Chondrocyte (in vitro differentiated cells): Measurements from ENCODE around the gene ZNF562. TPM values are rescaled to one million over a fixed set of nuclear protein-coding genes. Genes with fewer than 3 reads are reported as not detected.
A peak's percentile ranks its signal among the peaks of the same experiment; 100 is the strongest.

Experiments used
- DNase-seq: peaks from one replicate; pipeline ENCODE4 v3.0.0; 2021; ENCODE audit warnings: mixed read lengths, low spot score
- H3K27ac Mint-ChIP-seq: one replicate; pipeline ENCODE4 v1.8.0; 2021; ENCODE audit warnings: mild to moderate bottlenecking, moderate library complexity, mixed read lengths; ENCODE audit not compliant: unreplicated experiment
- H3K27me3 Mint-ChIP-seq: 2 replicates; pipeline ENCODE4 v1.8.0; 2021; ENCODE audit warnings: low read depth, mixed read lengths
- H3K36me3 Mint-ChIP-seq: 2 replicates; pipeline ENCODE4 v1.8.0; 2021; ENCODE audit warnings: low read depth, mixed read lengths
- H3K4me1 Mint-ChIP-seq: 2 replicates; pipeline ENCODE4 v1.8.0; 2021; ENCODE audit warnings: low read depth, mild to moderate bottlenecking, mixed read lengths
- H3K4me3 Mint-ChIP-seq: one replicate; pipeline ENCODE4 v1.8.0; 2021; ENCODE audit warnings: mild to moderate bottlenecking, moderate library complexity, mixed read lengths; ENCODE audit not compliant: unreplicated experiment
- H3K9me3 Mint-ChIP-seq: 2 replicates; pipeline ENCODE4 v1.8.0; 2021; ENCODE audit warnings: low read depth, mixed read lengths
- CTCF ChIP-seq: fragments of 200-600 bp; sonication (generic); IDR thresholded peaks from 2 replicates; pipeline ENCODE4 v1.5.0; 2021; ENCODE audit warnings: antibody characterized with exemption, mild to moderate bottlenecking, moderate library complexity
- total RNA-seq: library from RNA; stranded (reverse); gene quantifications from 3 replicates; pipeline ENCODE4 v1.2.1, GENCODE V29; 2021

The ZNF562 gene
- total RNA-seq, 1 donor from 2014 or later: 10.7 TPM

GRCh38 chr19:9641810-9642209 lies 33.1 kb downstream of the ZNF562 start:
- H3K4me3 Mint-ChIP-seq: no peak overlapping the region
- H3K27ac Mint-ChIP-seq: no peak overlapping the region
- DNase-seq: no peak
- H3K4me1 Mint-ChIP-seq: no peaks in the 10 kb centered on the region
- H3K9me3 Mint-ChIP-seq: peaks cover 9% of the 10 kb centered on the region
- peaks cover 18% of the 10 kb centered on the region for H3K36me3 Mint-ChIP-seq
- H3K27me3 Mint-ChIP-seq: no peaks in the 10 kb centered on the region
- TF ChIP-seq CTCF: no peak

- no peak for DNase-seq
- Mint-ChIP-seq H3K4me3 (no peak overlapping the region), H3K27me3 (no peaks in the 10 kb centered on the region), H3K27ac (no peak overlapping the region), H3K36me3 (peaks cover 15% of the 10 kb centered on the region), H3K4me1 (no peaks in the 10 kb centered on the region), H3K9me3 (peaks cover 9% of the 10 kb centered on the region)
- TF ChIP-seq CTCF: no peak
Observed at GRCh38 chr19:9640956-9641355, 33.9 kb downstream of the ZNF562 start.

GRCh38 chr19:9636018-9636417 lies 38.9 kb downstream of the ZNF562 start:
- no peaks in the 10 kb centered on the region for H3K4me1 Mint-ChIP-seq
- TF ChIP-seq CTCF: no peak
- H3K9me3 Mint-ChIP-seq: no peaks in the 10 kb centered on the region
- no peak overlapping the region for H3K4me3 Mint-ChIP-seq
- H3K27me3 Mint-ChIP-seq: no peaks in the 10 kb centered on the region
- peaks cover 23% of the 10 kb centered on the region for H3K36me3 Mint-ChIP-seq
- DNase-seq: no peak
- H3K27ac Mint-ChIP-seq: no peak overlapping the region

GRCh38 chr19:9627856-9628255 lies 47.0 kb downstream of the ZNF562 start:
- DNase-seq: no peak
- peaks cover 15% of the 10 kb centered on the region for H3K4me1 Mint-ChIP-seq
- H3K27me3 Mint-ChIP-seq: no peaks in the 10 kb centered on the region
- H3K9me3 Mint-ChIP-seq: no peaks in the 10 kb centered on the region
- no peak overlapping the region for H3K27ac Mint-ChIP-seq
- H3K4me3 Mint-ChIP-seq: no peak overlapping the region
- no peak for TF ChIP-seq CTCF
- peaks cover 13% of the 10 kb centered on the region for H3K36me3 Mint-ChIP-seq

GRCh38 chr19:9622531-9622930 lies 52.4 kb downstream of the ZNF562 start:
- no peaks in the 10 kb centered on the region for H3K27me3 Mint-ChIP-seq
- peak overlapping the region; percentile 89 for H3K27ac Mint-ChIP-seq
- H3K36me3 Mint-ChIP-seq: peaks cover 17% of the 10 kb centered on the region
- no peak for DNase-seq
- H3K4me1 Mint-ChIP-seq: peaks cover 40% of the 10 kb centered on the region
- peak overlapping the region; percentile 59 for H3K4me3 Mint-ChIP-seq
- H3K9me3 Mint-ChIP-seq: no peaks in the 10 kb centered on the region
- TF ChIP-seq CTCF: no peak
